Prostate gland (tissue), 2 donors: Measurements from ENCODE around the gene GRN.

Source experiments
- POLR2A ChIP-seq: fragments of 450-650 bp; IDR thresholded peaks from one replicate; pipeline ENCODE4 v1.6.1; 2016; ENCODE audit warnings: antibody characterized with exemption, mild to moderate bottlenecking
- POLR2AphosphoS5 ChIP-seq: sonication (generic); formaldehyde crosslinking; IDR thresholded peaks from one replicate; pipeline ENCODE4 v1.6.1; 2017; ENCODE audit warnings: antibody characterized with exemption
- TF ChIP-seq, protein P1 (sequence below), 4 experiments: fragments of 200-600 bp in 2 of 4; fragments of 450-650 bp in 2 of 4; sonication (generic) in 2 of 4; IDR thresholded peaks; 1 replicate in 3 of 4; 2 replicates in 1 of 4; pipeline ENCODE4 v1.5.1; 2016 to 2019; ENCODE audit warnings: antibody characterized with exemption in 4 of 4, mild to moderate bottlenecking in 2 of 4, moderate library complexity in 2 of 4

DNA sequence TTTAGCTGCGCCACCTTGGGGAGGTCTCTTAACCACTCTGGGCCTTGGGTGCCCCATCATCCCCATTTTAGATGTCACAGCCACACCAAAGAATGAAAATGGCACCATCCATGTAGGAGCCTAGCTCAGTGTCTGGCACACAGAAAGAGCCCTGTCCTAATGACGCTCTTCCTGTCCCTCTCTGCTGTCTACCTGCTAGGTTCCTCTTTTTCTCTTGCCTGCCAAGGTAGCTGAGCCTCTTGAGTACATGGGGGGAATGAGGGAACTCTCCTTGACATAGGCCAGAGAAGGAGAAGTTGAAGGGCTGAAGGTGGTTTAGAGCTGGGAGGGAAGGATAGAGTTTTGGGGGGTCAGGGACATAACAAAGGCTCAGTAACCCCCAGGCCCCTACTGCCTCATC is 34.9 kb upstream of the GRN start:
- TF ChIP-seq, protein P1, sequence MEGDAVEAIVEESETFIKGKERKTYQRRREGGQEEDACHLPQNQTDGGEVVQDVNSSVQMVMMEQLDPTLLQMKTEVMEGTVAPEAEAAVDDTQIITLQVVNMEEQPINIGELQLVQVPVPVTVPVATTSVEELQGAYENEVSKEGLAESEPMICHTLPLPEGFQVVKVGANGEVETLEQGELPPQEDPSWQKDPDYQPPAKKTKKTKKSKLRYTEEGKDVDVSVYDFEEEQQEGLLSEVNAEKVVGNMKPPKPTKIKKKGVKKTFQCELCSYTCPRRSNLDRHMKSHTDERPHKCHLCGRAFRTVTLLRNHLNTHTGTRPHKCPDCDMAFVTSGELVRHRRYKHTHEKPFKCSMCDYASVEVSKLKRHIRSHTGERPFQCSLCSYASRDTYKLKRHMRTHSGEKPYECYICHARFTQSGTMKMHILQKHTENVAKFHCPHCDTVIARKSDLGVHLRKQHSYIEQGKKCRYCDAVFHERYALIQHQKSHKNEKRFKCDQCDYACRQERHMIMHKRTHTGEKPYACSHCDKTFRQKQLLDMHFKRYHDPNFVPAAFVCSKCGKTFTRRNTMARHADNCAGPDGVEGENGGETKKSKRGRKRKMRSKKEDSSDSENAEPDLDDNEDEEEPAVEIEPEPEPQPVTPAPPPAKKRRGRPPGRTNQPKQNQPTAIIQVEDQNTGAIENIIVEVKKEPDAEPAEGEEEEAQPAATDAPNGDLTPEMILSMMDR (IDR thresholded peaks at IDR 0.05), result no peak
- TF ChIP-seq POLR2AphosphoS5 (no peak), POLR2A (no peak)
